Measurements from ENCODE around the gene SLC35D1. TPM values are rescaled to one million over a fixed set of nuclear protein-coding genes. Genes with fewer than 3 reads are reported as not detected.

The SLC35D1 gene
- total and polyA plus RNA-seq, 9 of the 15 experiments (the other 6 are each of a cell fraction or from before 2014, with no cell fraction given), result 2.3 to 10.4 (median 6.4) TPM

DNA sequence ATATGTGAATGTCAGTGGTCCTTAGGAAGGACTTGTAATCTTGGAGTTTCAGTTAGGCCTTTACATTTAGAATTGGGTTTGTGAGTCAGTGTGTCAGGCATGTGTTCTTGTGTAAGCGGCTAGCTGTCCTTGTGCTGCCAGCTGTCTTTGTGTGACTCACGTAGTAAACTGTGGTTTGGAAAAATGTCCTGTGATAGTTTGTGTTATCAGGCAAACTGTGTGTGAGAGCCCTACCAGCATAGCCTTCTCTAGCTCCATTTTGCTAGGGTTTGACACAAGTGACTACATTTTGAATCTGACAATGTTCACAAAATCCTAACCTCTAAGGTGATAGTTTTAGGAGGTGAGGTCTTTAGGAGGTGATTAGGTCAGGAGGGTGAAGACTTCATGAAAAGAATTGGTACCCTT is 6.9 kb upstream of the SLC35D1 start (continued):
- TF ChIP-seq, protein P1, sequence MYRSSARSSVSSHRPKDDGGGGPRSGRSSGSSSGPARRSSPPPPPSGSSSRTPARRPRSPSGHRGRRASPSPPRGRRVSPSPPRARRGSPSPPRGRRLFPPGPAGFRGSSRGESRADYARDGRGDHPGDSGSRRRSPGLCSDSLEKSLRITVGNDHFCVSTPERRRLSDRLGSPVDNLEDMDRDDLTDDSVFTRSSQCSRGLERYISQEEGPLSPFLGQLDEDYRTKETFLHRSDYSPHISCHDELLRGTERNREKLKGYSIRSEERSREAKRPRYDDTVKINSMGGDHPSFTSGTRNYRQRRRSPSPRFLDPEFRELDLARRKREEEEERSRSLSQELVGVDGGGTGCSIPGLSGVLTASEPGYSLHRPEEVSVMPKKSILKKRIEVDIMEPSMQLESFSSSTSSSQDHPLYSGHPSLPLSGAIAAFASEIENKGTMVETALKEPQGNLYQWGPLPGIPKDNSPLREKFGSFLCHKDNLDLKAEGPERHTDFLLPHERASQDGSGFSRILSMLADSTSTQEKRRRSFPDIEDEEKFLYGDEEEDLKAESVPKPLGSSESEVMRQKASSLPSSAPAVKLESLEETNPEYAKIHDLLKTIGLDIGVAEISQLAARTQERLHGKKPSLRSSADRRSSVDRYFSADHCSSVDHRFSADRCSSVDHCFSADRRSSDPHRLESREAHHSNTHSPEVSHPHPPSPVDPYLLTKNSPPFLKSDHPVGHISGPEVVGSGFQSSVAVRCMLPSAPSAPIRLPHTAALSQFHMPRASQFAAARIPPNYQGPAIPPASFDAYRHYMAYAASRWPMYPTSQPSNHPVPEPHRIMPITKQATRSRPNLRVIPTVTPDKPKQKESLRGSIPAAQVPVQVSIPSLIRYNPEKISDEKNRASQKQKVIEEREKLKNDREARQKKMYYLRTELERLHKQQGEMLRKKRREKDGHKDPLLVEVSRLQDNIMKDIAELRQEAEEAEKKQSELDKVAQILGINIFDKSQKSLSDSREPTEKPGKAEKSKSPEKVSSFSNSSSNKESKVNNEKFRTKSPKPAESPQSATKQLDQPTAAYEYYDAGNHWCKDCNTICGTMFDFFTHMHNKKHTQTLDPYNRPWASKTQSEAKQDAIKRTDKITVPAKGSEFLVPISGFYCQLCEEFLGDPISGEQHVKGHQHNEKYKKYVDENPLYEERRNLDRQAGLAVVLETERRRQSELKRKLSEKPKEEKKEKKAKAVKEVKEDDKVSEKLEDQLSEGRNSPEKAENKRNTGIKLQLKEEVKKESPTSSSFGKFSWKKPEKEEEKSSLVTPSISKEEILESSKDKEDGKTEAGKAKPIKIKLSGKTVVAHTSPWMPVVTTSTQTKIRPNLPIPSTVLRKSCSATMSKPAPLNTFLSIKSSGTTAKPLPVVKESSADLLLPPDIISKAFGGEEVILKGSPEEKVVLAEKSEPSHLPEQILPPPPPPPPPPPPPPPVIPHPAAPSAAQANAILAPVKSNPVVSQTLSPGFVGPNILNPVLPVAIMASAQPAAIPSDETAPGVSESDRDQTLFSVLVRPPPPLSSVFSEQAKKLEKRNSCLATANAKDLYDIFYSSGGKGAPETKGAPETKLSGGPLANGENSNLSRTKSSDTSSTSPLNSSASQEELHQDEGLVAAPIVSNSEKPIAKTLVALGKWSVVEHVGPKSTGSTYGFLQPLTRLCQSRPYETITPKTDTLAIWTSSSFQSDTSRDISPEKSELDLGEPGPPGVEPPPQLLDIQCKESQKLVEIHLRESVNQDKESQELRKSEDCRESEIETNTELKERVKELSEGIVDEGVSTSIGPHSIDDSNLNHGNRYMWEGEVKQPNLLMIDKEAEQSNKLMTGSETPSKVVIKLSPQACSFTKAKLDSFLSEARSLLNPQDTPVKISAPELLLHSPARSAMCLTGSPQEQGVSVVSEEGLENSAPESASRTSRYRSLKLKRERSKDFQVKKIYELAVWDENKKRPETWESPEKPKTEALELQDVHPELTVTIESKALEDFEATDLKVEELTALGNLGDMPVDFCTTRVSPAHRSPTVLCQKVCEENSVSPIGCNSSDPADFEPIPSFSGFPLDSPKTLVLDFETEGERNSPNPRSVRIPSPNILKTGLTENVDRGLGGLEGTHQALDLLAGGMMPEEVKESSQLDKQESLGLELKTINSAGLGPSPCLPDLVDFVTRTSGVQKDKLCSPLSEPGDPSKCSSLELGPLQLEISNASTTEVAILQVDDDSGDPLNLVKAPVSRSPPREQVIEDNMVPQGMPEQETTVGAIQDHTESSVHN (IDR thresholded peaks at IDR 0.05; ENCODE audit: borderline replicate concordance in 1 of 2, low read depth in 1 of 2), result no peak
- no peak for TF ChIP-seq EGR1 (conservative IDR thresholded peaks at IDR 0.05)
- peak; percentile 81; the same call in 1 of the 2 replicates for TF ChIP-seq ZNF23 (CRISPR knock-in tag; IDR thresholded peaks at IDR 0.05)
- peak; percentile 20; the same call in 1 of the 2 replicates for TF ChIP-seq IFI16 (CRISPR knock-in tag; IDR thresholded peaks at IDR 0.05)
- TF ChIP-seq ZNF431 (CRISPR knock-in tag; IDR thresholded peaks at IDR 0.05), result no peak
- TF ChIP-seq, protein P2, sequence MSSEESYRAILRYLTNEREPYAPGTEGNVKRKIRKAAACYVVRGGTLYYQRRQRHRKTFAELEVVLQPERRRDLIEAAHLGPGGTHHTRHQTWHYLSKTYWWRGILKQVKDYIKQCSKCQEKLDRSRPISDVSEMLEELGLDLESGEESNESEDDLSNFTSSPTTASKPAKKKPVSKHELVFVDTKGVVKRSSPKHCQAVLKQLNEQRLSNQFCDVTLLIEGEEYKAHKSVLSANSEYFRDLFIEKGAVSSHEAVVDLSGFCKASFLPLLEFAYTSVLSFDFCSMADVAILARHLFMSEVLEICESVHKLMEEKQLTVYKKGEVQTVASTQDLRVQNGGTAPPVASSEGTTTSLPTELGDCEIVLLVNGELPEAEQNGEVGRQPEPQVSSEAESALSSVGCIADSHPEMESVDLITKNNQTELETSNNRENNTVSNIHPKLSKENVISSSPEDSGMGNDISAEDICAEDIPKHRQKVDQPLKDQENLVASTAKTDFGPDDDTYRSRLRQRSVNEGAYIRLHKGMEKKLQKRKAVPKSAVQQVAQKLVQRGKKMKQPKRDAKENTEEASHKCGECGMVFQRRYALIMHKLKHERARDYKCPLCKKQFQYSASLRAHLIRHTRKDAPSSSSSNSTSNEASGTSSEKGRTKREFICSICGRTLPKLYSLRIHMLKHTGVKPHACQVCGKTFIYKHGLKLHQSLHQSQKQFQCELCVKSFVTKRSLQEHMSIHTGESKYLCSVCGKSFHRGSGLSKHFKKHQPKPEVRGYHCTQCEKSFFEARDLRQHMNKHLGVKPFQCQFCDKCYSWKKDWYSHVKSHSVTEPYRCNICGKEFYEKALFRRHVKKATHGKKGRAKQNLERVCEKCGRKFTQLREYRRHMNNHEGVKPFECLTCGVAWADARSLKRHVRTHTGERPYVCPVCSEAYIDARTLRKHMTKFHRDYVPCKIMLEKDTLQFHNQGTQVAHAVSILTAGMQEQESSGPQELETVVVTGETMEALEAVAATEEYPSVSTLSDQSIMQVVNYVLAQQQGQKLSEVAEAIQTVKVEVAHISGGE (CRISPR knock-in tag; IDR thresholded peaks at IDR 0.05), result peak in 1 of 3 experiments; percentile 69; a peak in 2 of 6 replicates
- TF ChIP-seq, protein P3, sequence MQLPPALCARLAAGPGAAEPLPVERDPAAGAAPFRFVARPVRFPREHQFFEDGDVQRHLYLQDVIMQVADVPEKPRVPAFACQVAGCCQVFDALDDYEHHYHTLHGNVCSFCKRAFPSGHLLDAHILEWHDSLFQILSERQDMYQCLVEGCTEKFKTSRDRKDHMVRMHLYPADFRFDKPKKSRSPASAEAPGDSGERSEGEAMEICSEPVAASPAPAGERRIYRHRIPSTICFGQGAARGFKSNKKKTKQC (CRISPR knock-in tag; IDR thresholded peaks at IDR 0.05), result no peak
- peak; percentile 96 for TF ChIP-seq DMBX1 (CRISPR knock-in tag; IDR thresholded peaks at IDR 0.05; ENCODE audit: borderline replicate concordance)
- TF ChIP-seq PHF21A (IDR thresholded peaks at IDR 0.05; ENCODE audit: borderline replicate concordance, low read depth), result no peak
- peak; percentile 72; the same call in 1 of the 2 replicates for TF ChIP-seq ZNF324 (CRISPR knock-in tag; IDR thresholded peaks at IDR 0.05)
- no peak for TF ChIP-seq NR2C1 (IDR thresholded peaks at IDR 0.05)
- TF ChIP-seq NR2C1 (tag; IDR thresholded peaks at IDR 0.05), result peak; percentile 88
- TF ChIP-seq HIVEP1 (CRISPR knock-in tag; IDR thresholded peaks at IDR 0.05), result peak; percentile 81; the same call in 1 of the 2 replicates
- TF ChIP-seq, protein P4, sequence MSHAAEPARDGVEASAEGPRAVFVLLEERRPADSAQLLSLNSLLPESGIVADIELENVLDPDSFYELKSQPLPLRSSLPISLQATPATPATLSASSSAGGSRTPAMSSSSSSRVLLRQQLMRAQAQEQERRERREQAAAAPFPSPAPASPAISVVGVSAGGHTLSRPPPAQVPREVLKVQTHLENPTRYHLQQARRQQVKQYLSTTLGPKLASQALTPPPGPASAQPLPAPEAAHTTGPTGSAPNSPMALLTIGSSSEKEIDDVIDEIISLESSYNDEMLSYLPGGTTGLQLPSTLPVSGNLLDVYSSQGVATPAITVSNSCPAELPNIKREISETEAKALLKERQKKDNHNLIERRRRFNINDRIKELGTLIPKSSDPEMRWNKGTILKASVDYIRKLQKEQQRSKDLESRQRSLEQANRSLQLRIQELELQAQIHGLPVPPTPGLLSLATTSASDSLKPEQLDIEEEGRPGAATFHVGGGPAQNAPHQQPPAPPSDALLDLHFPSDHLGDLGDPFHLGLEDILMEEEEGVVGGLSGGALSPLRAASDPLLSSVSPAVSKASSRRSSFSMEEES (CRISPR knock-in tag; IDR thresholded peaks at IDR 0.05), result peak; percentile 22; the same call in 1 of the 2 replicates
